KMS-11 (cell line): Measurements from ENCODE around the gene JARID2.
"Not testable (repeated sequence)": the region's sequence is repeated elsewhere in the genome, so short reads cannot be mapped to it uniquely, and the experiment has no call there.

ENCODE experiments used
- H2AFZ ChIP-seq: fragments of 200-600 bp; sonication (generic); 2 replicates; pipeline ENCODE4 v1.6.1; 2016; ENCODE audit warnings: antibody characterized with exemption, mixed run types, low read depth
- H3K27ac ChIP-seq: fragments of 200-600 bp; sonication (generic); 2 replicates; pipeline ENCODE4 v1.6.1; 2016; ENCODE audit warnings: mild to moderate bottlenecking, mixed run types
- H3K27me3 ChIP-seq: fragments of 200-600 bp; sonication (generic); 2 replicates; pipeline ENCODE4 v1.6.1; 2017; ENCODE audit warnings: mild to moderate bottlenecking, low read depth, mixed run types, moderate library complexity; ENCODE audit not compliant: insufficient read depth
- H3K36me3 ChIP-seq: fragments of 200-600 bp; sonication (generic); 2 replicates; pipeline ENCODE4 v1.6.1; 2017; ENCODE audit warnings: mild to moderate bottlenecking, mixed run types; ENCODE audit not compliant: insufficient read depth
- H3K4me1 ChIP-seq: fragments of 200-600 bp; sonication (generic); 2 replicates; pipeline ENCODE4 v1.6.1; 2016; ENCODE audit warnings: mild to moderate bottlenecking, low read depth, mixed run types; ENCODE audit not compliant: poor library complexity, severe bottlenecking
- H3K4me2 ChIP-seq: fragments of 200-600 bp; sonication (generic); 2 replicates; pipeline ENCODE4 v1.7.0; 2016; ENCODE audit warnings: mild to moderate bottlenecking, mixed run types
- H3K4me3 ChIP-seq: fragments of 200-600 bp; sonication (generic); IDR thresholded peaks from 2 replicates; pipeline ENCODE4 v1.6.1; 2017; ENCODE audit warnings: low read depth, low read length, mixed read lengths; ENCODE audit not compliant: insufficient read depth
- H3K79me2 ChIP-seq: fragments of 200-600 bp; sonication (generic); 2 replicates; pipeline ENCODE4 v1.6.1; 2016; ENCODE audit warnings: low read depth, mixed run types; ENCODE audit not compliant: insufficient read depth
- H3K9ac ChIP-seq: fragments of 200-600 bp; sonication (generic); 2 replicates; pipeline ENCODE4 v1.6.1; 2016; ENCODE audit warnings: mild to moderate bottlenecking, mixed run types
- H4K20me1 ChIP-seq: fragments of 200-600 bp; sonication (generic); 2 replicates; pipeline ENCODE4 v1.6.1; 2016; ENCODE audit warnings: mild to moderate bottlenecking, mixed run types; ENCODE audit not compliant: insufficient read depth
- CTCF ChIP-seq: fragments of 200-600 bp; sonication (generic); conservative IDR thresholded peaks from 2 replicates; pipeline ENCODE4 v1.6.1; 2017; ENCODE audit warnings: low read depth, mild to moderate bottlenecking, antibody characterized with exemption, low read length, moderate library complexity, mixed read lengths

Gene JARID2

DNA sequence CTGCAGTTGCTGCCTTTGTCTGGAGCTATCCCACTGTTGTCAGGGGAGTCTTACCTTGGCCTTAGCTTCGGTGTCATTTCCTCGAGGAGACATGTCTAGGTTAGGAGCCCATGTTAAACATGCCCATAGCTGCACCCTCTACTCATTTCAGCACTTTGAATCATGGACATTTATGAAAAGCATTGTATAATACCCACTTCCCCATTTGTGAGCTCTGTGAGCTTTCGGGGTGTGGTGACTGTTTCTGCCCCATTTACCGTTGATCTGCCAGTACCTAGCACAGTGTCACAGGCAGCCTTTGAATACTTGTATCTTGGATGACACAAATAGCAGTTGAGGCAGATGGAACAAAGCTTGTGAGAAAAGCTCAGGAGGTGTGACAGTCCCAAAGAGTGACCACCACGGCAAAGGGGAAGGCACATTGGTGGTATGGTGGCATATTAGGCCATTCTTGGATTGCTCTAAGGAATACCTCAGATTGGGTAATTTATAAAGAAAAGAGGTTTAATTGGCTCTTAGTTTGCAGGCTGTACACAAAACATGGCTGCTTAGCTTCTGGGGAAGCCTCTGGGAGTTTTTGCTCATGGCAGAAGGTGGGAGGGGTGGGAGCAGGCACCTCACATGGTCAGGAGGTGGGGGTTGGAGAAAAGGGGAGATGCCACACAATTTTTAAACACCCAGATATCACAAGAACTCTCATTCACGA, 42.0 kb downstream of the JARID2 start:
- Histone ChIP-seq H3K36me3 (no peaks in the 10 kb centered on the region), H3K27ac (no peak overlapping the region), H2AFZ (no peak overlapping the region), H3K4me3 (no peak overlapping the region), H3K4me1 (peaks cover 12% of the 10 kb centered on the region), H4K20me1 (no peaks in the 10 kb centered on the region), H3K79me2 (peaks cover 37% of the 10 kb centered on the region; the same call in 1 of the 2 replicates), H3K27me3 (no peaks in the 10 kb centered on the region), H3K4me2 (no peak overlapping the region), H3K9ac (no peak overlapping the region)
- no peak for TF ChIP-seq CTCF

DNA sequence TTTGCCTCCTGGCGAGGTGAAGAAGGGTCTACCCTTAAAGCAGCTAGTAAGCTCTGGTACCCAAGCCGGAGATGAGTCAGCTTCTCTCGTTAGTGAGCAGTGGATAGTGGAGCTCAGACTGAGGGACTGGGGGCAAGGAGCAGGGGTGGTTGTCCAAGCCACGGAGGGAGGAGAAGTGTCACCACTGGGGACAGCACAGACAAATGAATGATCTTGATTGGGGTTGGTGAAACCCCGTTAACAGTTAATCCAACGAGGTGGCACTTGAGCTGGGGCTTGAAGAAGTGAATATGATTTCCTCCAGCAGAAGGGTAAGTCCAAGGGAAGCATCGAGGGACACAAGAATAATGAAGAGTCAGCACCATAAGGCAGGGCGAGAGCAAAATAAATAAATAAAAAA, 43.0 kb downstream of the JARID2 start:
- no peaks in the 10 kb centered on the region for H4K20me1 ChIP-seq
- H3K4me1 ChIP-seq = peaks cover 12% of the 10 kb centered on the region
- no peaks in the 10 kb centered on the region for H3K27me3 ChIP-seq
- no peak for TF ChIP-seq CTCF
- no peak overlapping the region for H3K4me2 ChIP-seq
- H3K79me2 ChIP-seq = peaks cover 39% of the 10 kb centered on the region; the same call in 1 of the 2 replicates
- no peaks in the 10 kb centered on the region for H3K36me3 ChIP-seq
- no peak overlapping the region for H3K27ac ChIP-seq
- no peak overlapping the region for H3K4me3 ChIP-seq
- H2AFZ ChIP-seq = no peak overlapping the region
- H3K9ac ChIP-seq = no peak overlapping the region

DNA sequence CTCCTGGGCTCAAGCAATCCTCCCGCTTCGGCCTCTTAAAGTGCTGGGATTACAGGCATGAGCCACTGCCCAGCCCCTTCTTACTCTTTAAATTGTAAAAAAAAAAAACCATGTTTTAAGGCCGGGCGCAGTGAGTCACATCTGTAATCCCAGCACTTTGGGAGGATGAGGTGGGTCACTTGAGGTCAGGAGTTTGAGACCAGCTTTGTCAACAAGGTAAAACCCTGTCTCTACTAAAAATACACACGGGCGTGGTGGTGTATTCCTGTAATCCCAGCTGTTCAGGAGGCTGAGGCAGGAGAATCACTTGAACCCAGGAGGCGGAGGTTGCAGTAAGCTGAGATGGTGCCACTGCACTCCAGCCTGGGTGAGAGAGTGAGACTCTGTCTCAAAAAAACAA, 43.6 kb downstream of the JARID2 start:
- H3K27me3 ChIP-seq = not testable (repeated sequence)

GRCh38 chr6:15290067-15290680, 44.3 kb downstream of the JARID2 start:
- Histone ChIP-seq H3K27ac (no peak overlapping the region), H3K4me1 (peaks cover 8% of the 10 kb centered on the region), H4K20me1 (no peaks in the 10 kb centered on the region)

More for the DNA sequence above, 43.6 kb downstream of the JARID2 start:
- H3K9ac ChIP-seq, H2AFZ ChIP-seq, H3K4me2 ChIP-seq, H3K27ac ChIP-seq, H3K36me3 ChIP-seq, H3K4me3 ChIP-seq, H4K20me1 ChIP-seq: not testable (repeated sequence)
- peaks cover 12% of the 10 kb centered on the region for H3K4me1 ChIP-seq
- H3K79me2 ChIP-seq = peaks cover 37% of the 10 kb centered on the region; the same call in 1 of the 2 replicates

More at GRCh38 chr6:15290067-15290680, 44.3 kb downstream of the JARID2 start:
- H2AFZ ChIP-seq = no peak overlapping the region
- H3K9ac ChIP-seq = no peak overlapping the region
- no peak overlapping the region for H3K4me3 ChIP-seq
- no peak for TF ChIP-seq CTCF
- H3K4me2 ChIP-seq = no peak overlapping the region
- no peaks in the 10 kb centered on the region for H3K27me3 ChIP-seq
- no peaks in the 10 kb centered on the region for H3K36me3 ChIP-seq
- peaks cover 36% of the 10 kb centered on the region; the same call in 1 of the 2 replicates for H3K79me2 ChIP-seq
